ENCODE measurements around the gene ALDH1L1. TPM values are rescaled to one million over a fixed set of nuclear protein-coding genes. Genes with fewer than 3 reads are reported as not detected.
"Not testable (repeated sequence)": the region's sequence is repeated elsewhere in the genome, so short reads cannot be mapped to it uniquely, and the experiment has no call there.

ALDH1L1 gene
- total RNA-seq, 1 donor from 2014 or later, result not detected

DNA sequence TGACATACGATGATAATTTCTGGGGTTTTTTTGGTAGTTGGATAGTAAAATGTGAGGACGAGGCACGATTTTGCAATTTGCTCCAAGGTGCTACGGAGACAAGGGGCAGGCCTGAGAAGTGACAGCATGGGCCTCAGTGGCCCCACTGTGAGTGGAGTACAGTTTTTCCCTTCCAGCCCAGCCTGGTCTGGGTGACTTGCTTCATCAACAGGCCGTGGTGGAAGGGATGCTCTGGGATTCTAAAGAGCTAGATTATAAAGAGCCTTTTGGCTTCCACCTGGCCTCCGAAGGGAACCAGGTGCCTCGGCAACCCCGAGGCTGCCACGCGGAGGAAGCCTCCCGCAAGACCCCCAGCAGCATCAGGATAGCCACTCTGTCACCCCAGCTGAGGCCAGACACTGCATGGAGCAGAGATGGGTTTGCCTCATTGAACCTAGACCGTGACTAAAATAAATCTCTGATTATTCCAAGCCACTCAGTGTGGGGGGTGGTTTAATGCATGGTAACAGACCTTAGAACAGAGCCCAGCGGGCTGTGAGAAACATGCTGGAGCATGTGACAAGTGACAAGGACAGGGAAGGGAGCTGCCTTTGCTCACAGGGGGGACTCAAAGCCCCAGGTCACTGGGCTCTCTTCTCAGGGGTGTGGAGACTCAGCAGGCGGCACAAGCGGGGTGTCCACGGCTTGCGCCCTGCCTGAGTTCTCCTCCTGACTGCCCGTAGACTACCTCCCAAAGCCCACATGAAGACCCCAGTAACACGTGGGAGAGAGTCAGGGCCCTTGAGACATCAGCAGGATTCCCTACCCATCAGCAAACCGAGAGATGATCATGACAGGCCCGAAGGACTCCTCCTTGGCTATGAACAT lies 73.8 kb downstream of the ALDH1L1 start:
- no peak for DNase-seq (ENCODE audit: low read depth in 2 of 2)

DNA sequence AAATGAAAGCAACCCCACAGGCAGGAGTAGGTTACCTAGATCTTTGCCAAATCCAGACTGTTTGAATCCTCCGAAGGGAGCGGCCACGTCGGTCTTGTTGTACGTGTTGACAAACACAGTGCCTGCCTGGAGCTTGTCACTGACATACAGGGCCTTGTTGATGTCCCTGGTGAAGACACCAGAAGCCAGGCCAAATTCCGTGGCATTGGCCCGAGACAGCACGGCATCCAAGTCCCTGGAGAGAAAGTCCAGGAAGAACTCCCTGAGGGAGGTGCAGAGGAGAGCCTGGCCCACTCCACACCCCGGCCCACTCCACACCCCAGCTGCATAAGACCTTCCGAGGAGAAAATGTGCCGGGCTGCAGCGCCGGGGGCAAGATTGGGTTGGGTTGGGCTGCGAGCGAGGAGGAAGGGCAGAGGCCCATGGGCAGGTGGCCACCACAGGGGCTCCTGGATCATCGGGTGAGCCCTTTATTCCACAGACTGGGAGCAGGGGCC lies 74.6 kb downstream of the ALDH1L1 start:
- DNase-seq (ENCODE audit: low read depth in 2 of 2), result no peak

GRCh38 chr3:126104742-126105605 lies 75.4 kb downstream of the ALDH1L1 start:
- DNase-seq (ENCODE audit: low read depth in 2 of 2), result no peak

DNA sequence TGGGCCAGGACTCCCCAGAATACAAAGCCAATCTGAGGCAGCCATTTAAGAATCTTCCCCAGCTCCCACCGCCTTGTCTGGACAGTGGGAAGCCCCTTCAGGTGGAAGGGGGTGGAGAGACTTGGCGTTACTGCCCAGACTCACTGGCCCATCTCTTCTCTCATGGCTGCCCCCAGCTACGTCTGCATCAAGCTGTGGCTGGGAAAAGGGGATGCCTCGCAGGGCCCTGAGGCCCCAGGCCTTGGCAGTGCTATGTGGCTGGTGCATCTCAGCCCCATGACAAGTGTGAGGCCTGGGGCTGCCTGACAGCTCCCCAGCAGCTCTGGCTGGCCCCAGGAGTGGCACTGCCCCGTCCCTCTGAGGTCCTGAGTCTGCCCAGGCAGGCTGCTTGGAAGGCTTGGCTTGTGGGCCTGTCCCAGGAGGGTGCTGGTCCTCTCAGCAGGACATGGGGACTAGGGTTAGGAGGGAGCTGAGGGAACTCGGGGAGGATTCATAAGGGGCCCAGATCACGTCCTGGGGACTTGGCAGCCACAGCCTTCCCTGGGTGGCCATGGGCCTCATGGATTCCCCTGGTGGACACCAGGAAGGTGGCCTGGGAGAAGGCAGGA lies 76.3 kb downstream of the ALDH1L1 start:
- DNase-seq (ENCODE audit: low read depth in 2 of 2), result no peak

GRCh38 chr3:126103121-126104027 lies 77.0 kb downstream of the ALDH1L1 start:
- no peak for DNase-seq (ENCODE audit: low read depth in 2 of 2)

GRCh38 chr3:126102530-126102951 lies 77.8 kb downstream of the ALDH1L1 start:
- DNase-seq (ENCODE audit: low read depth in 2 of 2), result peak in 1 of 2 donors; percentile 19

- DNase-seq (ENCODE audit: low read depth in 2 of 2), result no peak
Observed at GRCh38 chr3:126102011-126102410, 78.4 kb downstream of the ALDH1L1 start.

GRCh38 chr3:126101521-126101982 lies 78.8 kb downstream of the ALDH1L1 start:
- peak; percentile 85 to 92 for DNase-seq (ENCODE audit: low read depth in 2 of 2)

GRCh38 chr3:126100634-126101301 lies 79.6 kb downstream of the ALDH1L1 start:
- peak; percentile 55 to 63 for DNase-seq (ENCODE audit: low read depth in 2 of 2)

DNA sequence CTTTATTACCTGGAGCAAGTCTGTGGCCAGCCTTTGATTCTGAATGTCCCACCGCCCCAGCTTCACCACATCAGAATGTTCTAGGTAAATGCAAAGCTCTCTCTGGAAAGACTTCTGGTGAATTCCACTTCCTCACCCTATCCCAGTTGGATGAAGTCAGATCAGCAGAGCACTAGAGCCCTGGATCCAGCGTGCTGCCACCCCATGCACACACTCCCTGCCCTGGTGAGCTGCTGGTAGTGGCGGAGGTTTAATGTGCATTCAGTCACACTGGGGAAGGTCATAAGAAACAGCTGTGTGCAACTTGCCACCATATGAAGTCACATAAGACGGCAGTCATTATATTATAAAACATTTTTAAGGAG lies 80.1 kb downstream of the ALDH1L1 start:
- DNase-seq (ENCODE audit: low read depth in 2 of 2), result no peak

GRCh38 chr3:126098391-126098858 lies 82.0 kb downstream of the ALDH1L1 start:
- peak; percentile 37 to 54 for DNase-seq (ENCODE audit: low read depth in 2 of 2)

DNA sequence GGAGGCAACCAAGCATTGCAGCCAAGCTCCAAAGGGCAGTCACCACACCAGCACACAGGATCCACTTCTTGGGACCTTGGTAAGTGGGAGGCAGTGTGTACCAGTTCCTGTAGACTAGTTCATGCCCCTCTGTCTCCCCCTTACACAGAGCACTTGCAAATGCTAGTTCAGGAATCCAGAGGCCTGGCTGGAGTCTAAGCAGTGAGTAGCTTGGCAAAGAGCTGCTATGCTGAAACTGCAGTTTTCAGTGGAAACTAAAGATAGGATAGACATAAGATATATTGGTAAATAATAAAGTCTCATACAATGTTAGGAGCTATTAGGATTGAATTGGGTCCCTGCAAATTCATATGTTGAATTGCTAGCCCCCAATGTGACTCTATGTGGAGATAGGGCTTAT lies 82.6 kb downstream of the ALDH1L1 start:
- DNase-seq (ENCODE audit: low read depth in 2 of 2), result no peak

- DNase-seq (ENCODE audit: low read depth in 2 of 2), result not testable (repeated sequence)
Observed at GRCh38 chr3:126096274-126096673, 84.1 kb downstream of the ALDH1L1 start.

GRCh38 chr3:126092128-126092527 lies 88.3 kb downstream of the ALDH1L1 start:
- not testable (repeated sequence) for DNase-seq (ENCODE audit: low read depth in 2 of 2)

DNA sequence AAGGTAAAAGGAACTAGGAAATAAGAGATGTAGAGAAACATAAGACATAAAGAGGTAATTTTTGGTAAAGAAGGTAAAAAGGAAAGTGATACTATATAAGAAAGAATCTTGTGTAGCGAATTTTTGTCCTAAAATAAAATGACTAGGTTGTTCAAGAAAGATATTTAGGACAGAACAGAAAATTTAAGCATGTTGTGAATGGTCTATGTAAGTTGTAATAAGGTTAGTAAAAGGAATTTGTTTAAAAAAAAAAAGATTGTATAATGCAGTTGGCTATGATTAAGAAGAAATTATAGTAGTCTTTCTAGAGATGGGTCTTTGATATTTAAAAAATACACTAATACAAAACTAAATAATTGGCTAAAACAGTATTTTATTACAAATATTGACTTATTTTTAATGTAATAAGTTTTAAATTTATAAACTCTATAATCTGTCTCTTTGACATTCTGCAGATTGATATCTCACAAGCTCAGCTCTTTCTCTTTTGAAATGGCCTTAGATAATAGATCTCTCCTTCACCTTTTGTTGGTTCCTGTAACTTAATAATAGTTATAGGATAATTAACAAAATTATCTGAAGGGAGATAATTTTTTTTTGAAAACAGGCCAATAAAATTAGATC lies 92.7 kb downstream of the ALDH1L1 start:
- DNase-seq (ENCODE audit: low read depth in 2 of 2), result no peak

GRCh38 chr3:126085841-126086240 lies 94.5 kb downstream of the ALDH1L1 start:
- DNase-seq (ENCODE audit: low read depth in 2 of 2), result no peak

GRCh38 chr3:126085276-126085675 lies 95.1 kb downstream of the ALDH1L1 start:
- DNase-seq (ENCODE audit: low read depth in 2 of 2), result no peak

GRCh38 chr3:126084768-126085180 lies 95.6 kb downstream of the ALDH1L1 start:
- no peak for DNase-seq (ENCODE audit: low read depth in 2 of 2)
